Measurements from ENCODE around the gene GRIA4. TPM values are rescaled to one million over a fixed set of nuclear protein-coding genes. Genes with fewer than 3 reads are reported as not detected.
A peak's percentile ranks its signal among the peaks of the same experiment; 100 is the strongest.

The GRIA4 gene
- total RNA-seq = not detected
- long read RNA-seq = 0 reads

- intact Hi-C loops (cut with DNase I) = no loop called here
- peak; percentile 12 to 82 for ATAC-seq
- peak; percentile 31 for DNase-seq
Measured at GRCh38 chr11:105609832-105610781, at the start of gene GRIA4. TSS of gene GRIA4 (plus strand) at chr11:105610073. CDS start at chr11:105610998, 925 bp downstream.

GRCh38 chr11:105573091-105573490 lies 36.8 kb upstream of the GRIA4 start:
- ATAC-seq (no peak), DNase-seq (no peak)
- intact Hi-C loops (cut with DNase I) = no loop called here

GRCh38 chr11:105574974-105575373 lies 34.9 kb upstream of the GRIA4 start:
- intact Hi-C loops (cut with DNase I) = no loop called here

GRCh38 chr11:105577641-105578040 lies 32.2 kb upstream of the GRIA4 start:
- intact Hi-C loops (cut with DNase I) = no loop called here
- DNase-seq (no peak), ATAC-seq (no peak)

More at GRCh38 chr11:105574974-105575373, 34.9 kb upstream of the GRIA4 start:
- no peak for DNase-seq
- no peak for ATAC-seq

GRCh38 chr11:105579111-105579510 lies 30.8 kb upstream of the GRIA4 start:
- ATAC-seq (no peak), DNase-seq (no peak)
- intact Hi-C loops (cut with DNase I) = no loop called here

- DNase-seq (no peak), ATAC-seq (no peak)
- intact Hi-C loops (cut with DNase I) = no loop called here
Measured at GRCh38 chr11:105582497-105582896, 27.4 kb upstream of the GRIA4 start.

- ATAC-seq (no peak), DNase-seq (no peak)
- intact Hi-C loops (cut with DNase I) = no loop called here
Measured at GRCh38 chr11:105588001-105588400, 21.9 kb upstream of the GRIA4 start.

- intact Hi-C loops (cut with DNase I) = no loop called here
- DNase-seq = no peak
- no peak for ATAC-seq
Measured at GRCh38 chr11:105589346-105589745, 20.5 kb upstream of the GRIA4 start.

- intact Hi-C loops (cut with DNase I) = no loop called here
- DNase-seq (no peak), ATAC-seq (no peak)
Measured at GRCh38 chr11:105592035-105592434, 17.8 kb upstream of the GRIA4 start.

GRCh38 chr11:105598371-105598770 lies 11.5 kb upstream of the GRIA4 start:
- DNase-seq (no peak), ATAC-seq (no peak)
- intact Hi-C loops (cut with DNase I) = no loop called here

GRCh38 chr11:105603156-105603555 lies 6.7 kb upstream of the GRIA4 start:
- intact Hi-C loops (cut with DNase I) = no loop called here
- DNase-seq = no peak
- ATAC-seq = no peak

GRCh38 chr11:105609341-105609781 lies 512 bp upstream of the GRIA4 start:
- intact Hi-C loops (cut with DNase I) = no loop called here
- ATAC-seq (peak in 1 of 2 donors; percentile 72), DNase-seq (no peak)

GRCh38 chr11:105610871-105611571 lies 1.1 kb downstream of the GRIA4 start:
- intact Hi-C loops (cut with DNase I) = no loop called here
- DNase-seq (no peak), ATAC-seq (no peak)

- ATAC-seq = no peak
- no peak for DNase-seq
- intact Hi-C loops (cut with DNase I) = no loop called here
Measured at GRCh38 chr11:105611572-105612441, 1.9 kb downstream of the GRIA4 start.

- ATAC-seq (no peak), DNase-seq (no peak)
- intact Hi-C loops (cut with DNase I) = no loop called here
Measured at GRCh38 chr11:105612771-105613170, 2.9 kb downstream of the GRIA4 start.

- ATAC-seq (no peak), DNase-seq (no peak)
- intact Hi-C loops (cut with DNase I) = no loop called here
Measured at GRCh38 chr11:105613183-105613582, 3.3 kb downstream of the GRIA4 start.

- ATAC-seq = no peak
- DNase-seq = no peak
- intact Hi-C loops (cut with DNase I) = no loop called here
Measured at GRCh38 chr11:105618343-105618955, 8.6 kb downstream of the GRIA4 start.

GRCh38 chr11:105619556-105619955 lies 9.7 kb downstream of the GRIA4 start:
- intact Hi-C loops (cut with DNase I) = no loop called here
- ATAC-seq = no peak

GRCh38 chr11:105622016-105622415 lies 12.1 kb downstream of the GRIA4 start:
- DNase-seq = no peak
- intact Hi-C loops (cut with DNase I) = no loop called here
- ATAC-seq = no peak

More at GRCh38 chr11:105619556-105619955, 9.7 kb downstream of the GRIA4 start:
- DNase-seq = no peak

All from left cardiac atrium (tissue), 4 donors.